OCI-LY3 (cell line): Measurements from ENCODE around the gene RRM1.

Source experiments
- H2AFZ ChIP-seq: fragments of 200-600, 300-600 bp; shearing (Covaris generic); 2 replicates; pipeline ENCODE4 v1.6.0; 2014; ENCODE audit warnings: antibody characterized with exemption, low read depth, low read length
- H3K27ac ChIP-seq: fragments of 200-600, 300-600 bp; sonication (generic); 2 replicates; pipeline ENCODE4 v1.5.1; 2014; ENCODE audit warnings: mild to moderate bottlenecking, low read length, moderate library complexity, mixed read lengths
- H3K27me3 ChIP-seq: fragments of 200-600, 300-600 bp; sonication (generic); 2 replicates; pipeline ENCODE4 v1.6.1; 2014; ENCODE audit warnings: low read depth, low read length, mixed read lengths
- H3K36me3 ChIP-seq: fragments of 200-600, 300-600 bp; sonication (generic); replicated peaks from 2 replicates; pipeline ENCODE3; 2014; ENCODE audit warnings: low read depth, low read length, mixed read lengths
- H3K4me1 ChIP-seq: fragments of 300-600, 200-600 bp; sonication (generic); 2 replicates; pipeline ENCODE4 v1.6.1; 2014; ENCODE audit warnings: low read length, mixed read lengths
- H3K4me2 ChIP-seq: fragments of 200-600, 300-600 bp; sonication (generic); 2 replicates; pipeline ENCODE4 v1.6.1; 2014; ENCODE audit warnings: low read length, mixed read lengths
- H3K4me3 ChIP-seq: fragments of 300-600, 200-600 bp; sonication (generic); 2 replicates; pipeline ENCODE4 v1.5.1; 2014; ENCODE audit warnings: antibody characterized with exemption, mild to moderate bottlenecking, low read length, moderate library complexity
- H3K79me2 ChIP-seq: fragments of 300-600, 200-600 bp; shearing (Covaris generic); 2 replicates; pipeline ENCODE4 v1.6.1; 2014; ENCODE audit warnings: mild to moderate bottlenecking, low read length, mixed read lengths
- H3K9ac ChIP-seq: fragments of 300-600, 200-600 bp; shearing (Covaris generic); 2 replicates; pipeline ENCODE4 v1.6.0; 2014; ENCODE audit warnings: mild to moderate bottlenecking, low read length, moderate library complexity
- H3K9me3 ChIP-seq: fragments of 200-600, 300-600 bp; shearing (Covaris generic); 2 replicates; pipeline ENCODE4 v1.6.1; 2014; ENCODE audit warnings: low read length, mixed read lengths; ENCODE audit not compliant: insufficient read depth
- H4K20me1 ChIP-seq: fragments of 200-600, 300-600 bp; sonication (generic); 2 replicates; pipeline ENCODE4 v1.6.1; 2016; ENCODE audit warnings: low read length, mixed read lengths; ENCODE audit not compliant: insufficient read depth
- CTCF ChIP-seq: fragments of 200-600, 300-600 bp; sonication (generic); IDR thresholded peaks from 2 replicates; pipeline ENCODE4 v1.5.1; 2014; ENCODE audit warnings: antibody characterized with exemption, low read length, low read depth
- EZH2phosphoT487 ChIP-seq: fragments of 200-600 bp; shearing (Covaris generic); IDR thresholded peaks from 2 replicates; pipeline ENCODE4 v1.6.1; 2018; ENCODE audit warnings: antibody characterized with exemption, mixed run types, low read depth

RRM1 gene

GRCh38 chr11:4064278-4064955 lies 30.2 kb upstream of the RRM1 start:
- peaks cover 3% of the 10 kb centered on the region for H3K36me3 ChIP-seq
- H3K4me3 ChIP-seq, result no peak overlapping the region
- TF ChIP-seq CTCF (no peak), EZH2phosphoT487 (no peak)

GRCh38 chr11:4065086-4065485 lies 29.5 kb upstream of the RRM1 start:
- no peaks in the 10 kb centered on the region for H3K27me3 ChIP-seq
- no peak overlapping the region for H2AFZ ChIP-seq
- H3K9me3 ChIP-seq, result no peaks in the 10 kb centered on the region
- no peak for TF ChIP-seq EZH2phosphoT487
- TF ChIP-seq CTCF, result no peak
- H3K27ac ChIP-seq, result no peak overlapping the region
- H3K79me2 ChIP-seq, result no peaks in the 10 kb centered on the region
- H3K4me1 ChIP-seq, result peaks cover 7% of the 10 kb centered on the region; the same call in 1 of the 2 replicates
- no peak overlapping the region for H3K4me3 ChIP-seq
- no peaks in the 10 kb centered on the region for H3K36me3 ChIP-seq
- no peak overlapping the region for H3K9ac ChIP-seq
- H3K4me2 ChIP-seq, result no peak overlapping the region
- no peaks in the 10 kb centered on the region for H4K20me1 ChIP-seq

More at GRCh38 chr11:4064278-4064955, 30.2 kb upstream of the RRM1 start:
- H3K4me1 ChIP-seq, result peaks cover 7% of the 10 kb centered on the region; the same call in 1 of the 2 replicates
- no peak overlapping the region for H2AFZ ChIP-seq
- no peak overlapping the region for H3K27ac ChIP-seq
- no peaks in the 10 kb centered on the region for H4K20me1 ChIP-seq
- H3K9me3 ChIP-seq, result no peaks in the 10 kb centered on the region
- no peak overlapping the region for H3K9ac ChIP-seq
- no peaks in the 10 kb centered on the region for H3K79me2 ChIP-seq
- no peak overlapping the region for H3K4me2 ChIP-seq
- H3K27me3 ChIP-seq, result no peaks in the 10 kb centered on the region

- no peaks in the 10 kb centered on the region for H4K20me1 ChIP-seq
- no peaks in the 10 kb centered on the region for H3K79me2 ChIP-seq
- H3K36me3 ChIP-seq, result no peaks in the 10 kb centered on the region
- TF ChIP-seq EZH2phosphoT487, result no peak
- no peak for TF ChIP-seq CTCF
- H2AFZ ChIP-seq, result no peak overlapping the region
- H3K9ac ChIP-seq, result no peak overlapping the region
- H3K27me3 ChIP-seq, result no peaks in the 10 kb centered on the region
- no peak overlapping the region for H3K27ac ChIP-seq
- peaks cover 7% of the 10 kb centered on the region; the same call in 1 of the 2 replicates for H3K4me1 ChIP-seq
- no peaks in the 10 kb centered on the region for H3K9me3 ChIP-seq
- no peak overlapping the region for H3K4me2 ChIP-seq
- no peak overlapping the region for H3K4me3 ChIP-seq
Observed at GRCh38 chr11:4065601-4066377, 28.8 kb upstream of the RRM1 start.

- Histone ChIP-seq H3K79me2 (no peaks in the 10 kb centered on the region), H3K27ac (no peak overlapping the region), H3K4me2 (no peak overlapping the region), H3K9me3 (no peaks in the 10 kb centered on the region), H3K4me1 (peaks cover 7% of the 10 kb centered on the region; the same call in 1 of the 2 replicates), H2AFZ (no peak overlapping the region), H3K27me3 (no peaks in the 10 kb centered on the region), H3K36me3 (no peaks in the 10 kb centered on the region), H4K20me1 (no peaks in the 10 kb centered on the region), H3K4me3 (no peak overlapping the region), H3K9ac (no peak overlapping the region)
- TF ChIP-seq CTCF, result no peak
- no peak for TF ChIP-seq EZH2phosphoT487
Observed at GRCh38 chr11:4066910-4067309, 27.7 kb upstream of the RRM1 start.
